ENCODE measurements around the gene PLEKHG4B. TPM values are rescaled to one million over a fixed set of nuclear protein-coding genes. Genes with fewer than 3 reads are reported as not detected.
"Not testable (repeated sequence)": the region's sequence is repeated elsewhere in the genome, so short reads cannot be mapped to it uniquely, and the experiment has no call there.

PLEKHG4B gene
- polyA plus RNA-seq, 12 donors: 0.23 to 15.1 (median 0.72) TPM; not detected in 2

- DNase-seq: no peak
Measured at GRCh38 chr5:154826-155225, 62.9 kb downstream of the PLEKHG4B start.

- DNase-seq: no peak
Measured at GRCh38 chr5:155651-156410, 63.9 kb downstream of the PLEKHG4B start.

DNA sequence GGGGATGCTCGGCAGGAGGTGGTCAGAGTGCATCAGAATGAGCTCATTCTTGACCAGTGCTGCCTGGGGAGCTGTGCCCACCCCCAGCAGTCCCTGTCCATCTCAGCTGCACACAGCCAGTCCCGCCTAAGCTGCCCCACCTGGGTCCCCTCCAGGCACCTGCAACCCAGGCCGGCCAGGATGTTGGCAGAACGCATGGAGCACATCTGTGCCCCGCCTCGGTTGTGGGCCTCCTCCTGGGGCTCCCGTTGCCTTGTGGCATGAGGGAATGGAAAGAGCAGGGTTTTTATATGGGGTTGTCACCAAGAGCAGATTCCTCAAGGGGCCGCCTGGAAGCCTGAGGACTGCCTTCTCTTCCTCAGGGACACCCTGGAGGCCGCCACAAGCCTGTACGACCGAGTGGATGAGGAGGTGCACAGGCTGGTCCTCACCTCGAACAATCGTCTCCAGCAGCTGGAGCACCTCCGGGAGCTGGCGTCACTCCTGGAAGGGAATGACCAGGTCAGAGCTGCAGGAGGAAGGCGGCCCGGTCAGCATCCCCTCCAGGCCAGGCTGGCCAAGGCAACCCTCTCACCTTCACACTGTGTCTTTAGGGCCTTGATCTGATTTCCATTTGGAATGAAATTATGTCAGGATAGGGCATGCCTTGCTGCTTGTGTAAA lies 64.6 kb downstream of the PLEKHG4B start:
- DNase-seq: no peak

- no peak for DNase-seq
Measured at GRCh38 chr5:157126-157715, 65.3 kb downstream of the PLEKHG4B start.

DNA sequence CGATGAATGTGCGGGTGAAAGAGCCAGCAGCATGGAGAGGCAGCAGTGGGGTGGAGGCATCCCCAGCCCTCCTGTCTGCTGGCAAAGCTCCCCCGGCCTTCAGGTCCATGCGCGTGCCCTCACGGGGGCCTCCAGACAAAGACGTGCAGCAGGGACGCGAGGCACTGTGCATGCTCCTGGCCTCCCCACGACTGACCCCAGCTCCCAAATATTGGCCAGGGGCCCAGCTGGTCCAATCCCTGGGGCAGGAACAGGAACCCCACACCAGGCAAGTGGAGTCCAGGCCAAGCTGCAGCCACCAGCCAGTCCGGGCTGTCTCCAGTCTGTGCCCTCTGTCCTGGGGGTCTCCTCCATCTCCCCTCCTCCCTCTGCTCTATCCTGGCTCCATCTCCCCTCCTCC lies 65.8 kb downstream of the PLEKHG4B start:
- no peak for DNase-seq

GRCh38 chr5:158807-159447 lies 67.0 kb downstream of the PLEKHG4B start:
- no peak for DNase-seq

DNA sequence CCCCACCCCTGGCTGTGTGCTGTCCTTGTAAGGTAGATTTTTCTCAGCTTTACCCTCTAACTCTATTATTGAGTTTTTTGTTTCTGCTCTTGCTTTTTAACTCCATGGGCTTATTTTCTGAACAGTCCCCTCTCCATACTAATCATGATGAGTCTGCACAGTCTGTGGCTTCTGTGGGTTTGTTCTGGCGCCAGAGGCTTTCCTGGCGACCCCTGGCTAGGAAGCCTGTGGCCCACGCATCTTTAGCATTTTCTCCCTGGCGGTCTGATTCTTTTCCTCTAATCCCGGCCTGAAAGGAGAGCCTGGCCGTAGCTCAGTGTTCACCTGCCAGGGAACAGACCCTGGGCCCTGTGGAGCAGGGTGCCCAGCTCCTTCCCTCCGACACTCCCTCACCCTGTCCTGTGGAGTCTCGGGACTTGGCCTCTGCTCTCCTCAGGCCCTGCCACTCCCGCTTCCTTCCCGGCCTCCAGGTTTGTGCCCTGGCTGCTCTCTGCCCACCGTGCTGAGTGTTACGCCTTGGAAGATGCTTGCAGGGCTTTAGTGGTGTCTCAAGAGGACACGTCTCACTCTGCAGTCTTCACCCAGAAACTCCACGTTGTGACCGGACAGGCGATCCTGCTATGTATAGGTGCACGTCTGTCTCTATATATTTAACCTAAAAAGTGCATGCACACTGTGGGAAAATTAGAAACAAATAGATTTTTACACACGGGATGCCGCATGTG lies 67.6 kb downstream of the PLEKHG4B start:
- no peak for DNase-seq

DNA sequence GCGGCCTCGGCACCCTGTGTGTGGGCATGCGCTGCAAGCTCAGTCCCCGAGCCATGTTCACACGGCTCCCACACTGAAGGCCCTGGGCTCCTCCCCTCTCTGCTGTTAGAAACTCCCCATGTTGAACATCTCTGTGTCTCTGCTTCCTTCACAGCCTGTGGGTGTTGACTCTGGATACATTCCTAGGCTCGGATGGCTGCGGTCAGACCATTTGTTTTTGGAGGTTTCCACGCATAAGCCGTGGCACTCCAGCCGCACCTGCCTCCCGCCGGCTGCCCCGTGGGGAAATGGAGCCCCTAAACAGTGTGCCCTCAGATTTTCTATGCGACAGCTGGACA lies 68.2 kb downstream of the PLEKHG4B start:
- DNase-seq: no peak

DNA sequence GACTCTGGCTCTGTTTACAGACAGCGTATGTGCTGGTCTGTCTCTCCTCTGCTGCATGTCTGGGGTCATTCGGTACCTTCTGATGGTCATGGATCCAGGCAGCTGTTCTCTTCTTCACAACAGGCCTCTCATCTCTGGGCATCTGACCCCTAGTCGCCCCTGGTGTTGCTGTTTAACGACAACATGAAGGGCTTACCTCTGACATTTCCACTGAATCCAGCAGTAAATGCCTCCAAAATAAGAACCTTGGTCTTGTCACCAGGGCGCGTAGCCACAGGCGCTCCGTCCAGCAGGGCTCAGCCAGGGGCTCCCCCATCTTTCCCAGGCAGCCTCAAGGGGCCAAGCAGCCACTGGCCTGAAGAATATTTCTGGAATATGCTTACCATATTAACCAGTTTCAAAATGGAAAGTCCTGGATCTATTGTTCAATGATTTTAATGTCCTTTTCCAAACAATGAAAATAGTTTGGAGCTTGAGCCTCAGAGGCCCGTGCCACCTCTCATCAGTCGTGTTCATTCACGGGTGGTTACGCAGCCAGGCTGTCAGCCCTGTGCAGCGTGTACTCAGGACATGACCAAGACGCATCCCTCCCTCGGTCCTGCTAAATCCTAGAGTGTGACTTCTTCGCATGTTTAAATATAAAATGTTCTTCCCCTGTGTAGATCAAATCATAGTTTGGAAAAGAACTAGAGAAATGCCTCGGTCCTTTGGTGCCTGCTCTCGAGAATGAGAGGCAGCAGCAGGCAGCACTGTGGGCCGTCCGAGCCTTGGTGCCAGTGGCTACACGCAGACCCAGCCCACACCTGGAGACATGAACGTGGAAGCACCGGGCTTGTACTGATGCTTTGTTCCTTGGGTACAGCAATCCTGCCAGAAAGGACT lies 69.2 kb downstream of the PLEKHG4B start:
- DNase-seq: no peak

- DNase-seq: no peak
Measured at GRCh38 chr5:161803-162110, 69.8 kb downstream of the PLEKHG4B start.

DNA sequence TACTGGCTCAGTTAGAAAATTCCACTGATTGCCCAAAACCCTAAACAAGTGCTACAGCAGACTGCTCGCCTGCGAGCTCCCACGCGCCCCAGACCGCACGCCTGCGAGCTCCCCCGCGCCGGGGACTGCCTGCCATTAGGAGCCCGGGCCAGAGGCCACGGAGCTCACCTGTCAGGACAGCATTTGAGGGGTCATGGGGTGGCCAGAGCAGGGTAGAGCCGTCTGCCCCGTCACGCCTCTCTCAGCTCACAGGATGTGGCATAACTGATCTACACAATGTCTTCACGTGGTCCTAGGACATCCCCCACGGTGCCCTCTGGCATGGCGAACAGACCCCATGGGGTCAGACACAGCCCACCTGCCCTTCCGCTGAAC lies 70.2 kb downstream of the PLEKHG4B start:
- DNase-seq: no peak

- DNase-seq: no peak
Measured at GRCh38 chr5:162565-163337, 70.8 kb downstream of the PLEKHG4B start.

- no peak for DNase-seq
Measured at GRCh38 chr5:163338-163620, 71.3 kb downstream of the PLEKHG4B start.

DNA sequence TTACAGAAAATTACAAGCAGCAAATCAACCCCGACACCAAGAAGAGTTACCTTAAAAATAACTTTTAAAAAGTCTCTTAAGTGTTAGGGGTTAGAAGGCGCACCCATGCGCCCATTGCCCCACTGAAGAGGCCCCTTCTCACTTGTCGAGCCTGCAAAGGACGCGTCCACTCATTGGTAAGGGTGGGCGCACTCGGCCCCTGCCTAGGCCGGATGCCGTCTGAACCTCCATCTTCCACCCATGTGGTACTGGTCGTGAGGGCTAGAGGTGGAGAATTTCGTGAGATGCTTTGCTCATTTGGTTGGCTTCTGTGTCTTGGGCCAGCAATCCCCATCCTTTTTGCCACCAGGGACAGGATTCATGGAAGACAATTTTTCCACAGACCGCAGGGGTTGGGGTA lies 71.9 kb downstream of the PLEKHG4B start:
- no peak for DNase-seq

GRCh38 chr5:164244-164643 lies 72.3 kb downstream of the PLEKHG4B start:
- no peak for DNase-seq

DNA sequence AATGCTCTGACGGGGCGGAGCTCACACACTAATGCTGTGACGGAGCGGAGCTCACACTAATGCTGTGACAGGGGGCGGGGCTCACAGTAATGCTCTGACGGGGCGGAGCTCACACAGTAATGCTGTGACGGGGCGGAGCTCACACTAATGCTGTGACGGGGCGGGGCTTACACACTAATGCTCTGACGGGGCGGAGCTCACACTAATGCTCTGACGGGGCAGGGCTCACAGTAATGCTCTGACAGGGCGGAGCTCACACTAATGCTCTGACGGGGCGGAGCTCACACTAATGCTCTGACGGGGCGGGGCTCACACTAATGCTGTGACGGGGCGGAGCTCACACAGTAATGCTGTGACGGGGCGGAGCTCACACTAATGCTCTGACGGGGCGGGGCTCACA lies 72.8 kb downstream of the PLEKHG4B start:
- DNase-seq: not testable (repeated sequence)

GRCh38 chr5:166441-167372 lies 74.7 kb downstream of the PLEKHG4B start:
- DNase-seq: no peak

GRCh38 chr5:167511-167910 lies 75.5 kb downstream of the PLEKHG4B start:
- DNase-seq: no peak

GRCh38 chr5:167982-168660 lies 76.2 kb downstream of the PLEKHG4B start:
- DNase-seq: peak; percentile 41

Measured in muscle of arm (tissue), 12 donors.